ENCODE measurements around the gene IQGAP2. TPM values are rescaled to one million over a fixed set of nuclear protein-coding genes. Genes with fewer than 3 reads are reported as not detected.

Gene IQGAP2
- total RNA-seq, 1 experiment from 2014 or later: not detected

GRCh38 chr5:76634661-76635060 lies 231.6 kb downstream of the IQGAP2 start:
- DNase-seq (no peak), ATAC-seq (no peak)
- no peak overlapping the region for H3K4me2 ChIP-seq (ENCODE audit: low read length)
- H3K79me2 ChIP-seq (ENCODE audit: low read length): no peaks in the 10 kb centered on the region
- H3F3A ChIP-seq (ENCODE audit: low read length, unreplicated experiment): no peaks in the 10 kb centered on the region
- H3K9me2 ChIP-seq (replicated peaks; ENCODE audit: low read length): no peaks in the 10 kb centered on the region
- TF ChIP-seq EZH2phosphoT487 (IDR thresholded peaks at IDR 0.05; ENCODE audit: borderline replicate concordance, low read length) (no peak), CTCF (conservative IDR thresholded peaks at IDR 0.05; ENCODE audit: low read depth, low read length) (no peak), EZH2 (IDR thresholded peaks at IDR 0.05; ENCODE audit: low read length, unreplicated experiment) (no peak)
- no peaks in the 10 kb centered on the region for H3K36me3 ChIP-seq (ENCODE audit: low read depth, low read length)
- H3K27me3 ChIP-seq (ENCODE audit: low read length): no peaks in the 10 kb centered on the region
- no peaks in the 10 kb centered on the region for H3K4me1 ChIP-seq (ENCODE audit: insufficient read depth, low read length)
- H3K9me3 ChIP-seq (ENCODE audit: low read length): no peaks in the 10 kb centered on the region
- intact Hi-C loops (cut with micrococcal nuclease): no loop called here
- H4K20me1 ChIP-seq (ENCODE audit: low read length): no peaks in the 10 kb centered on the region
- ChIA-PET CTCF (no interaction called here), POLR2A (ENCODE audit: unreplicated experiment) (no interaction called here)
- H3K4me3 ChIP-seq (ENCODE audit: low read length): no peak overlapping the region
- no peak overlapping the region for H3K27ac ChIP-seq (ENCODE audit: low read length)
- H3K9ac ChIP-seq (ENCODE audit: low read length): no peak overlapping the region
- no peak overlapping the region for H2AFZ ChIP-seq (ENCODE audit: low read length)
- no TSS peak for BruUV-seq (replicated peaks)

- no peak overlapping the region for H2AFZ ChIP-seq (ENCODE audit: low read length)
- H3K9me3 ChIP-seq (ENCODE audit: low read length): no peaks in the 10 kb centered on the region
- no peak overlapping the region for H3K4me2 ChIP-seq (ENCODE audit: low read length)
- no peaks in the 10 kb centered on the region for H3K27me3 ChIP-seq (ENCODE audit: low read length)
- BruUV-seq (replicated peaks): no TSS peak
- DNase-seq: no peak
- H3F3A ChIP-seq (ENCODE audit: low read length, unreplicated experiment): no peaks in the 10 kb centered on the region
- TF ChIP-seq EZH2 (IDR thresholded peaks at IDR 0.05; ENCODE audit: low read length, unreplicated experiment) (no peak), CTCF (conservative IDR thresholded peaks at IDR 0.05; ENCODE audit: low read depth, low read length) (no peak), EZH2phosphoT487 (IDR thresholded peaks at IDR 0.05; ENCODE audit: borderline replicate concordance, low read length) (no peak)
- intact Hi-C loops (cut with micrococcal nuclease): no loop called here
- no peak overlapping the region for H3K9ac ChIP-seq (ENCODE audit: low read length)
- H4K20me1 ChIP-seq (ENCODE audit: low read length): no peaks in the 10 kb centered on the region
- H3K9me2 ChIP-seq (replicated peaks; ENCODE audit: low read length): no peaks in the 10 kb centered on the region
- ChIA-PET POLR2A (ENCODE audit: unreplicated experiment) (no interaction called here), CTCF (no interaction called here)
- ATAC-seq: no peak
- H3K79me2 ChIP-seq (ENCODE audit: low read length): no peaks in the 10 kb centered on the region
- H3K4me3 ChIP-seq (ENCODE audit: low read length): no peak overlapping the region
- H3K27ac ChIP-seq (ENCODE audit: low read length): no peak overlapping the region
- H3K36me3 ChIP-seq (ENCODE audit: low read depth, low read length): no peaks in the 10 kb centered on the region
- H3K4me1 ChIP-seq (ENCODE audit: insufficient read depth, low read length): no peaks in the 10 kb centered on the region
Measured at GRCh38 chr5:76637490-76637889, 234.4 kb downstream of the IQGAP2 start.

- TF ChIP-seq CTCF (conservative IDR thresholded peaks at IDR 0.05; ENCODE audit: low read depth, low read length): no peak
- TF ChIP-seq EZH2phosphoT487 (IDR thresholded peaks at IDR 0.05; ENCODE audit: borderline replicate concordance, low read length): no peak
- Histone ChIP-seq H3K27me3 (ENCODE audit: low read length) (no peaks in the 10 kb centered on the region), H2AFZ (ENCODE audit: low read length) (no peak overlapping the region), H3K4me2 (ENCODE audit: low read length) (no peak overlapping the region), H3F3A (ENCODE audit: low read length, unreplicated experiment) (no peaks in the 10 kb centered on the region), H3K9ac (ENCODE audit: low read length) (no peak overlapping the region), H3K4me3 (ENCODE audit: low read length) (no peak overlapping the region), H3K4me1 (ENCODE audit: insufficient read depth, low read length) (no peaks in the 10 kb centered on the region), H3K36me3 (ENCODE audit: low read depth, low read length) (no peaks in the 10 kb centered on the region), H4K20me1 (ENCODE audit: low read length) (no peaks in the 10 kb centered on the region), H3K9me3 (ENCODE audit: low read length) (no peaks in the 10 kb centered on the region), H3K27ac (ENCODE audit: low read length) (no peak overlapping the region), H3K79me2 (ENCODE audit: low read length) (no peaks in the 10 kb centered on the region), H3K9me2 (replicated peaks; ENCODE audit: low read length) (no peaks in the 10 kb centered on the region)
- DNase-seq (no peak), ATAC-seq (no peak)
- CTCF ChIA-PET: no interaction called here
- intact Hi-C loops (cut with micrococcal nuclease): no loop called here
- POLR2A ChIA-PET (ENCODE audit: unreplicated experiment): no interaction called here
- BruUV-seq (replicated peaks): no TSS peak
Measured at GRCh38 chr5:76638479-76638878, 235.4 kb downstream of the IQGAP2 start.

All from PC-3 (cell line).